SK-N-SH (cell line): ENCODE measurements around the gene MRPL58.

Source experiments
- SIN3A ChIP-seq: IDR thresholded peaks from 2 replicates; pipeline ENCODE4 v1.6.1; 2012; ENCODE audit warnings: low read depth, mild to moderate bottlenecking, low read length, moderate library complexity, borderline replicate concordance
- YY1 ChIP-seq: IDR thresholded peaks from 2 replicates; pipeline ENCODE4 v1.4.0; 2012; ENCODE audit warnings: low read depth, mild to moderate bottlenecking

DNA sequence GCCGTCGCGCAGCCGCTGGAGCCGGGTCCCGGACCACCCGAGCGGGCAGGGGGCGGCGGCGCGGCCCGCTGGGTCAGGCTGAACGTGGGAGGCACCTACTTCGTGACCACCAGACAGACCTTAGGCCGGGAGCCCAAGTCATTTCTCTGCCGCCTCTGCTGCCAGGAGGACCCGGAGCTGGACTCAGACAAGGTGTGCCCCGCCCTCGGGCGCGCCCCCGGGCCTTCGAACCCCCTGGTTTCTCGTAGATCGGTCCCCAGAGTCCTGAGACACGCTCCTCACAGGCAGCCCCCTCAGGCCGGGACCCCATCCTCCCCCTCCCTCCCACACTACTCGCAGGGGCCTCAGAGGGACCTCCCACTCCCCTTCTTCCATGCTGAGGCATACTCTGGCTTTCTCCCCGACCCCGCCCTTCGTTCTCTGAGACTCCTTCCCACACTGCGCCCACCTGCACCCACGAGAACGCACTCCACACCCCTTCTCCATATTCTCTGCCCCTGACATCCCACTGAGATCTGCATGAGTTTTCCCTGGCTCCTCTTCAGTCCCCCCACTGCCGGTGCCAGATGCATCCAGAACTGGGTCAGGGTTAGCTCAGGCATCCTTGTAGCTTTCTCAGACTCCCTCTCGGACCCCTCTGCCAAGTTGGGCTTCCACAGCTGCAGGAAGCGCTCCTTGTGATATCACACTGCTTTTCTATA, 35.1 kb downstream of the MRPL58 start:
- TF ChIP-seq SIN3A (no peak), YY1 (no peak)
